MM.1S (cell line): ENCODE measurements around the gene CHID1.

ENCODE experiments used
- DNase-seq: peaks from one replicate; pipeline ENCODE4 v3.0.0-alpha.2; 2015
- H2AFZ ChIP-seq: fragments of 300-600 bp; sonication (generic); 2 replicates; pipeline ENCODE4 v1.6.0; 2016; ENCODE audit warnings: antibody characterized with exemption, low read length
- H3F3A ChIP-seq: fragments of 300-600 bp; sonication (generic); 2 replicates; pipeline ENCODE4 v1.6.1; 2016; ENCODE audit warnings: mild to moderate bottlenecking, antibody characterized with exemption, low read length, moderate library complexity, mixed read lengths; ENCODE audit not compliant: insufficient read depth
- H3K27ac ChIP-seq: fragments of 300-600 bp; sonication (generic); 2 replicates; pipeline ENCODE4 v1.5.1; 2016; ENCODE audit warnings: mild to moderate bottlenecking, low read length
- H3K27me3 ChIP-seq: fragments of 300-600 bp; sonication (generic); replicated peaks from 2 replicates; pipeline ENCODE4 v1.6.0; 2016; ENCODE audit warnings: low read length; ENCODE audit not compliant: insufficient read depth
- H3K36me3 ChIP-seq: fragments of 300-600 bp; sonication (generic); replicated peaks from 2 replicates; pipeline ENCODE4 v1.6.1; 2016; ENCODE audit warnings: mild to moderate bottlenecking, low read length, mixed read lengths; ENCODE audit not compliant: insufficient read depth
- H3K4me1 ChIP-seq: fragments of 300-600 bp; sonication (generic); 2 replicates; pipeline ENCODE4 v1.6.1; 2016; ENCODE audit warnings: low read length, mixed read lengths
- H3K4me2 ChIP-seq: fragments of 300-600 bp; sonication (generic); 2 replicates; pipeline ENCODE4 v1.6.0; 2016; ENCODE audit warnings: low read depth, low read length
- H3K4me3 ChIP-seq: fragments of 300-600 bp; sonication (generic); 2 replicates; pipeline ENCODE4 v1.5.1; 2016; ENCODE audit warnings: low read length, mixed read lengths
- H3K79me2 ChIP-seq: fragments of 300-600 bp; sonication (generic); 2 replicates; pipeline ENCODE4 v1.6.1; 2016; ENCODE audit warnings: mixed run types, low read length, mixed read lengths
- H3K9ac ChIP-seq: fragments of 300-600 bp; sonication (generic); 2 replicates; pipeline ENCODE4 v1.6.1; 2016; ENCODE audit warnings: low read length, mixed read lengths
- H3K9me2 ChIP-seq: fragments of 300-600 bp; sonication (generic); replicated peaks from 2 replicates; pipeline ENCODE4 v1.6.1; 2016; ENCODE audit warnings: mild to moderate bottlenecking, low read length, mixed read lengths; ENCODE audit not compliant: insufficient read depth
- H3K9me3 ChIP-seq: fragments of 300-600 bp; sonication (generic); replicated peaks from 2 replicates; pipeline ENCODE4 v1.6.1; 2016; ENCODE audit warnings: mild to moderate bottlenecking, low read length, mixed read lengths; ENCODE audit not compliant: insufficient read depth
- H4K20me1 ChIP-seq: fragments of 300-600 bp; sonication (generic); 2 replicates; pipeline ENCODE4 v1.6.1; 2016; ENCODE audit warnings: mild to moderate bottlenecking, low read length, moderate library complexity, mixed read lengths; ENCODE audit not compliant: insufficient read depth
- EZH2 ChIP-seq: fragments of 300-600 bp; sonication (generic); optimal IDR thresholded peaks from 2 replicates; pipeline ENCODE3; 2017; ENCODE audit warnings: low read depth, mild to moderate bottlenecking, antibody characterized with exemption, low read length, mixed read lengths
- EZH2phosphoT487 ChIP-seq: fragments of 300-600 bp; sonication (generic); IDR thresholded peaks from 2 replicates; pipeline ENCODE4 v1.6.1; 2018; ENCODE audit warnings: antibody characterized with exemption, low read length
- TF ChIP-seq, protein P1 (sequence below): fragments of 300-600 bp; sonication (generic); IDR thresholded peaks from 2 replicates; pipeline ENCODE4 v1.5.1; 2016; ENCODE audit warnings: antibody characterized with exemption, low read length, mixed read lengths

CHID1 gene

DNA sequence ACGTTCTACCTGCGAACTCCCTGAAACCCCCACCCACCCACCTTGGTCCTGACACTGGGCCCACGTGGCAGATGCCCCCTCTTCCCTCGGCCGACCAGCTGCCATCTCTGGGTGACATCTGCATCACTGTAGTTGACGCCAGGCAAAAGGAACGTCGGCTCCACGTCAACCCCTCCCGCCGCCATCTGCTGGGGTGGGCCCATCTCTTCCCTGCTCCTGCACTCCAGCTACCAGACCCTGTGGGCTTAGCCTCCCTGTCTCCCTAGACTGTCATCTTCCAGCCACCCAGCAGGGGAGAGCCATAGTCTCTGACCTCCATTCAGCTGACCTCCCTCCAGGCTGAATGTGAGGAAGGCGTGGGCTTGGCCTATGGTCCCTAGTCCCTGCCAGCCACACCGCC, 21.4 kb downstream of the CHID1 start:
- H3K27ac ChIP-seq, result no peak overlapping the region
- no peaks in the 10 kb centered on the region for H3K79me2 ChIP-seq
- H3F3A ChIP-seq, result no peaks in the 10 kb centered on the region
- H3K9me2 ChIP-seq, result no peaks in the 10 kb centered on the region
- H3K4me2 ChIP-seq, result no peak overlapping the region
- TF ChIP-seq, protein P1, sequence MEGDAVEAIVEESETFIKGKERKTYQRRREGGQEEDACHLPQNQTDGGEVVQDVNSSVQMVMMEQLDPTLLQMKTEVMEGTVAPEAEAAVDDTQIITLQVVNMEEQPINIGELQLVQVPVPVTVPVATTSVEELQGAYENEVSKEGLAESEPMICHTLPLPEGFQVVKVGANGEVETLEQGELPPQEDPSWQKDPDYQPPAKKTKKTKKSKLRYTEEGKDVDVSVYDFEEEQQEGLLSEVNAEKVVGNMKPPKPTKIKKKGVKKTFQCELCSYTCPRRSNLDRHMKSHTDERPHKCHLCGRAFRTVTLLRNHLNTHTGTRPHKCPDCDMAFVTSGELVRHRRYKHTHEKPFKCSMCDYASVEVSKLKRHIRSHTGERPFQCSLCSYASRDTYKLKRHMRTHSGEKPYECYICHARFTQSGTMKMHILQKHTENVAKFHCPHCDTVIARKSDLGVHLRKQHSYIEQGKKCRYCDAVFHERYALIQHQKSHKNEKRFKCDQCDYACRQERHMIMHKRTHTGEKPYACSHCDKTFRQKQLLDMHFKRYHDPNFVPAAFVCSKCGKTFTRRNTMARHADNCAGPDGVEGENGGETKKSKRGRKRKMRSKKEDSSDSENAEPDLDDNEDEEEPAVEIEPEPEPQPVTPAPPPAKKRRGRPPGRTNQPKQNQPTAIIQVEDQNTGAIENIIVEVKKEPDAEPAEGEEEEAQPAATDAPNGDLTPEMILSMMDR, result no peak
- no peak for TF ChIP-seq EZH2phosphoT487
- no peak for TF ChIP-seq EZH2
- no peak for DNase-seq
- H2AFZ ChIP-seq, result no peak overlapping the region
- H3K27me3 ChIP-seq, result no peaks in the 10 kb centered on the region
- H3K4me1 ChIP-seq, result no peaks in the 10 kb centered on the region
- H3K9ac ChIP-seq, result no peak overlapping the region
- no peaks in the 10 kb centered on the region for H3K36me3 ChIP-seq
- no peaks in the 10 kb centered on the region for H4K20me1 ChIP-seq
- no peak overlapping the region for H3K4me3 ChIP-seq
- H3K9me3 ChIP-seq, result no peaks in the 10 kb centered on the region

DNA sequence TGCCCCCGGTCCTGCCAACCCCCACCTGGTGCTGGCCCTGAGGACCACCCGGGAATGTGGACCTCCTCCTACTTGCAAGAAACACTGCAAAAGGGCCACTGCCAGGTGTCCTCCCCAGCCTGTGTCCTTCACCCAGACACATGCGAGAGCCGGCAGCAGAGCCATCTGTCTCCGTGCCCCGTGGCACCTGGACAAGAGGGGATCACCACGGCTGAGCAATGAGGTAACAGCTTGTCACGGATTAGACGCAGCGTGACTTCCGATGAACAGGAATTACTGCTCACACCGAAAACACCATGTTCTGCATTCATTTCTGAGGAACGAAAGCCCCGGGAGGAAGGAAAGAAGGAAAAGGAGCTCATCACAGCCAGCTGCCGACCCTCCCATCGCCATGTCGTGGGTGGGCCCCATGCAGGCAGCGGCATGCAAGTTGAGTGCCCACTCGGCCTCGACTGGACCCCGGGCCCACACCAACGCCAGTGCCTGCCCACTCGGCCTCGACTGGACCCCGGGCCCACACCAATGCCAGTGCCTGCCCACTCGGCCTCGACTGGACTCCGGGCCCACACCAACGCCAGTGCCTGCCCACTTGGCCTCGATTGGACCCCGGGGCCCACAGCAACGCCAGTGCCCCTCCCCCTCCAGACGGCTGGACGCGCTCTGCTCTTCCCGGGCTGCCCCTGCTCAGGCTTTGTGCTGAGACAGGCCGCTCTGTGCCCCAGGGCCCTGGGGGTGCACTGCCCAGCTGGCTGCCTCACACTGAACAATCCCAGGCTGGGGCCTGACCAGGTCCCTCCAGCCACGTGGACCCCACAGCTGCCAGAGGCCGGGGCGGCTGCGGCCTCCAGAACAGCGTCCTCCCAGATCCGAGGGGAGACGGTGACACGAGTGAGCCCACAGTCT, 22.0 kb downstream of the CHID1 start:
- no peak for DNase-seq
- Histone ChIP-seq H3K4me2 (no peak overlapping the region), H3K9ac (no peak overlapping the region), H3K9me3 (no peaks in the 10 kb centered on the region), H3K9me2 (no peaks in the 10 kb centered on the region), H3F3A (no peaks in the 10 kb centered on the region), H3K36me3 (no peaks in the 10 kb centered on the region), H3K27ac (no peak overlapping the region), H3K27me3 (no peaks in the 10 kb centered on the region), H4K20me1 (no peaks in the 10 kb centered on the region), H3K4me1 (no peaks in the 10 kb centered on the region), H2AFZ (no peak overlapping the region), H3K79me2 (no peaks in the 10 kb centered on the region), H3K4me3 (no peak overlapping the region)
- TF ChIP-seq, protein P1, result no peak
- no peak for TF ChIP-seq EZH2
- TF ChIP-seq EZH2phosphoT487, result no peak

DNA sequence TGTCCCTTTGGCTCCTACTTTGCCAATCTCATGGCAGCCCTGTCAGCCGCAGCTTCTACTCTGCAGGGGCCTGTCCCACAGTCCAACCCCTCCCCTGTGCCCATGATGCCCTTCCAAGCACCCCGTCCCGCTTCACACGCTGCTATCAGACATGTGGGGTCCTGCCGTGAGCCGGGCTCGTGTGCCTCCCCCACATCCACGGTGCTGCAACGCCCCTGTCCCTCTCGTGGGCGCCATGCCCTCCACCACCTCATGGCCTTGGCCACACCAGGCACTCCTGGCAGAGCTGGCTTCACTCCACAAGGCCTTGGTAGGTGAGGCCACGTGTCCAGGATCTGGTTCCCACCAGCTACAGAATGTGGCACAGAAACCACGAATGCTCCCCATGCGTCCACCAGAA, 23.0 kb downstream of the CHID1 start:
- H3K4me3 ChIP-seq, result no peak overlapping the region

More for the DNA sequence above, 23.0 kb downstream of the CHID1 start:
- Histone ChIP-seq H3K9me2 (no peaks in the 10 kb centered on the region), H3K79me2 (no peaks in the 10 kb centered on the region), H2AFZ (no peak overlapping the region), H3K9me3 (no peaks in the 10 kb centered on the region), H3K27me3 (no peaks in the 10 kb centered on the region), H3K27ac (no peak overlapping the region), H4K20me1 (no peaks in the 10 kb centered on the region), H3K9ac (no peak overlapping the region), H3F3A (no peaks in the 10 kb centered on the region), H3K4me1 (no peaks in the 10 kb centered on the region), H3K4me2 (no peak overlapping the region), H3K36me3 (no peaks in the 10 kb centered on the region)
- no peak for DNase-seq
- no peak for TF ChIP-seq EZH2
- TF ChIP-seq, protein P1, result no peak
